ENCODE results near the gene AGTRAP.

- no peak for TF ChIP-seq CTCF (conservative IDR thresholded peaks at IDR 0.05; ENCODE audit: low read depth, low read length)
- no peak for TF ChIP-seq EZH2 (IDR thresholded peaks at IDR 0.05; ENCODE audit: borderline replicate concordance, low read depth, low read length, poor library complexity, severe bottlenecking)
Observed at GRCh38 chr1:11738096-11738495, 2.2 kb downstream of the AGTRAP start.
